ENCODE measurements around the gene CNTNAP1. TPM values are rescaled to one million over a fixed set of nuclear protein-coding genes. Genes with fewer than 3 reads are reported as not detected.

The CNTNAP1 gene
- total and polyA plus RNA-seq, 9 of the 15 experiments (the other 6 are each of a cell fraction or from before 2014, with no cell fraction given), result 0.10 to 1.8 (median 0.62) TPM

DNA sequence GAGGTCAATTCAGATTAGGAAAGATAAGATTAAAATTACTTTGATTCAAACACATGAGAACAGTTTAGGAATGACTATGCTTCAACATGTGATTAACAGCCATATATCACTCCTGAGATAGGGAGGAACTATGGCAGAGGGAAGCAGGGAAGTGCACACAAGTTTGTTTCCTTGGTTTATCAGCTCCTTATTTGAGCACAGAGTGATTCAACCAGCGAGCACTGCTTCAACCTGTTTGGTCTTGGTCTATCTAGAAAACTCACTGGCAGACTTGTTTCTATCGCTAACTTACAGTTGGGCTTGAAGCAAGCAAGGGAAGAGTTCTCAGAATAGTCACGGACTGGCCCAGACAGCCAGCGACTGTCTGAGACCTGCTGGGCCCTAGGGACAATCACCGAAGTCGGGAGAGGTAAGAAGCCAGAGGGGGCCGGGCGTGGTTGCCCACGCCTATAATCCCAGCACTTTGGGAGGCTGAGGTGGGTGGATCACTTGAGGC is 49.3 kb upstream of the CNTNAP1 start (continued):
- TF ChIP-seq MEF2A (IDR thresholded peaks at IDR 0.05; ENCODE audit: control insufficient read depth, low read depth, low read length) (0 out of 2 replicates have a peak, but pooled peaks have one; percentile 56), MTA2 (IDR thresholded peaks at IDR 0.05; ENCODE audit: low read depth) (peak; percentile 56), L3MBTL2 (IDR thresholded peaks at IDR 0.05) (peak; percentile 31; the same call in 1 of the 2 replicates), NBN (IDR thresholded peaks at IDR 0.05; ENCODE audit: low read depth) (peak; percentile 60; the same call in 1 of the 2 replicates), DACH1 (IDR thresholded peaks at IDR 0.05; ENCODE audit: partially characterized antibody) (peak; percentile 56), SMARCE1 (IDR thresholded peaks at IDR 0.05) (peak; percentile 80), NUFIP1 (IDR thresholded peaks at IDR 0.05; ENCODE audit: partially characterized antibody) (no peak), RBM39 (optimal IDR thresholded peaks at IDR 0.05; ENCODE audit: low read depth, low read length) (no peak), SIN3B (IDR thresholded peaks at IDR 0.05; ENCODE audit: low read depth) (no peak), TBP (optimal IDR thresholded peaks at IDR 0.05; ENCODE audit: low read depth, low read length) (peak; percentile 24), ZFP30 (CRISPR knock-in tag; IDR thresholded peaks at IDR 0.05; ENCODE audit: borderline replicate concordance) (no peak), TAL1 (IDR thresholded peaks at IDR 0.05) (peak; percentile 82; the same call in 1 of the 2 replicates), NFE2 (IDR thresholded peaks at IDR 0.05; ENCODE audit: low read depth) (peak; percentile 42), PCBP2 (IDR thresholded peaks at IDR 0.05; ENCODE audit: low read depth, low read length, poor library complexity, severe bottlenecking) (no peak), ATF1 (CRISPR knock-in tag; IDR thresholded peaks at IDR 0.05) (no peak), ATF1 (tag; IDR thresholded peaks at IDR 0.05) (peak; percentile 37; the same call in 1 of the 2 replicates), PTTG1 (tag; IDR thresholded peaks at IDR 0.05; ENCODE audit: low read depth) (no peak)
- TF ChIP-seq, protein P1, sequence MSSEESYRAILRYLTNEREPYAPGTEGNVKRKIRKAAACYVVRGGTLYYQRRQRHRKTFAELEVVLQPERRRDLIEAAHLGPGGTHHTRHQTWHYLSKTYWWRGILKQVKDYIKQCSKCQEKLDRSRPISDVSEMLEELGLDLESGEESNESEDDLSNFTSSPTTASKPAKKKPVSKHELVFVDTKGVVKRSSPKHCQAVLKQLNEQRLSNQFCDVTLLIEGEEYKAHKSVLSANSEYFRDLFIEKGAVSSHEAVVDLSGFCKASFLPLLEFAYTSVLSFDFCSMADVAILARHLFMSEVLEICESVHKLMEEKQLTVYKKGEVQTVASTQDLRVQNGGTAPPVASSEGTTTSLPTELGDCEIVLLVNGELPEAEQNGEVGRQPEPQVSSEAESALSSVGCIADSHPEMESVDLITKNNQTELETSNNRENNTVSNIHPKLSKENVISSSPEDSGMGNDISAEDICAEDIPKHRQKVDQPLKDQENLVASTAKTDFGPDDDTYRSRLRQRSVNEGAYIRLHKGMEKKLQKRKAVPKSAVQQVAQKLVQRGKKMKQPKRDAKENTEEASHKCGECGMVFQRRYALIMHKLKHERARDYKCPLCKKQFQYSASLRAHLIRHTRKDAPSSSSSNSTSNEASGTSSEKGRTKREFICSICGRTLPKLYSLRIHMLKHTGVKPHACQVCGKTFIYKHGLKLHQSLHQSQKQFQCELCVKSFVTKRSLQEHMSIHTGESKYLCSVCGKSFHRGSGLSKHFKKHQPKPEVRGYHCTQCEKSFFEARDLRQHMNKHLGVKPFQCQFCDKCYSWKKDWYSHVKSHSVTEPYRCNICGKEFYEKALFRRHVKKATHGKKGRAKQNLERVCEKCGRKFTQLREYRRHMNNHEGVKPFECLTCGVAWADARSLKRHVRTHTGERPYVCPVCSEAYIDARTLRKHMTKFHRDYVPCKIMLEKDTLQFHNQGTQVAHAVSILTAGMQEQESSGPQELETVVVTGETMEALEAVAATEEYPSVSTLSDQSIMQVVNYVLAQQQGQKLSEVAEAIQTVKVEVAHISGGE (CRISPR knock-in tag; IDR thresholded peaks at IDR 0.05), result peak in 1 of 3 experiments; percentile 57; a peak in 2 of 6 replicates
- TF ChIP-seq, protein P2, sequence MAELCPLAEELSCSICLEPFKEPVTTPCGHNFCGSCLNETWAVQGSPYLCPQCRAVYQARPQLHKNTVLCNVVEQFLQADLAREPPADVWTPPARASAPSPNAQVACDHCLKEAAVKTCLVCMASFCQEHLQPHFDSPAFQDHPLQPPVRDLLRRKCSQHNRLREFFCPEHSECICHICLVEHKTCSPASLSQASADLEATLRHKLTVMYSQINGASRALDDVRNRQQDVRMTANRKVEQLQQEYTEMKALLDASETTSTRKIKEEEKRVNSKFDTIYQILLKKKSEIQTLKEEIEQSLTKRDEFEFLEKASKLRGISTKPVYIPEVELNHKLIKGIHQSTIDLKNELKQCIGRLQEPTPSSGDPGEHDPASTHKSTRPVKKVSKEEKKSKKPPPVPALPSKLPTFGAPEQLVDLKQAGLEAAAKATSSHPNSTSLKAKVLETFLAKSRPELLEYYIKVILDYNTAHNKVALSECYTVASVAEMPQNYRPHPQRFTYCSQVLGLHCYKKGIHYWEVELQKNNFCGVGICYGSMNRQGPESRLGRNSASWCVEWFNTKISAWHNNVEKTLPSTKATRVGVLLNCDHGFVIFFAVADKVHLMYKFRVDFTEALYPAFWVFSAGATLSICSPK (IDR thresholded peaks at IDR 0.05; ENCODE audit: borderline replicate concordance), result no peak
- TF ChIP-seq, protein P3, sequence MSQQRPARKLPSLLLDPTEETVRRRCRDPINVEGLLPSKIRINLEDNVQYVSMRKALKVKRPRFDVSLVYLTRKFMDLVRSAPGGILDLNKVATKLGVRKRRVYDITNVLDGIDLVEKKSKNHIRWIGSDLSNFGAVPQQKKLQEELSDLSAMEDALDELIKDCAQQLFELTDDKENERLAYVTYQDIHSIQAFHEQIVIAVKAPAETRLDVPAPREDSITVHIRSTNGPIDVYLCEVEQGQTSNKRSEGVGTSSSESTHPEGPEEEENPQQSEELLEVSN (IDR thresholded peaks at IDR 0.05; ENCODE audit: borderline replicate concordance in 1 of 2, extremely low read depth in 1 of 2, insufficient read depth in 1 of 2, insufficient read length in 1 of 2, low read depth in 1 of 2, low read length in 1 of 2, poor library complexity in 1 of 2, severe bottlenecking in 1 of 2), result no peak
- TF ChIP-seq, protein P4, sequence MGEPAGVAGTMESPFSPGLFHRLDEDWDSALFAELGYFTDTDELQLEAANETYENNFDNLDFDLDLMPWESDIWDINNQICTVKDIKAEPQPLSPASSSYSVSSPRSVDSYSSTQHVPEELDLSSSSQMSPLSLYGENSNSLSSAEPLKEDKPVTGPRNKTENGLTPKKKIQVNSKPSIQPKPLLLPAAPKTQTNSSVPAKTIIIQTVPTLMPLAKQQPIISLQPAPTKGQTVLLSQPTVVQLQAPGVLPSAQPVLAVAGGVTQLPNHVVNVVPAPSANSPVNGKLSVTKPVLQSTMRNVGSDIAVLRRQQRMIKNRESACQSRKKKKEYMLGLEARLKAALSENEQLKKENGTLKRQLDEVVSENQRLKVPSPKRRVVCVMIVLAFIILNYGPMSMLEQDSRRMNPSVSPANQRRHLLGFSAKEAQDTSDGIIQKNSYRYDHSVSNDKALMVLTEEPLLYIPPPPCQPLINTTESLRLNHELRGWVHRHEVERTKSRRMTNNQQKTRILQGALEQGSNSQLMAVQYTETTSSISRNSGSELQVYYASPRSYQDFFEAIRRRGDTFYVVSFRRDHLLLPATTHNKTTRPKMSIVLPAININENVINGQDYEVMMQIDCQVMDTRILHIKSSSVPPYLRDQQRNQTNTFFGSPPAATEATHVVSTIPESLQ (CRISPR knock-in tag; IDR thresholded peaks at IDR 0.05), result no peak

Measured in K562 (cell line).